OCI-LY7 (cell line): Measurements from ENCODE around the gene VNN1.

Experiments used
- CTCF ChIP-seq: fragments of 200-600 bp; sonication (generic); conservative IDR thresholded peaks from 2 replicates; pipeline ENCODE4 v1.5.1; 2014; ENCODE audit warnings: mild to moderate bottlenecking, antibody characterized with exemption, low read length, moderate library complexity, mixed read lengths
- EZH2phosphoT487 ChIP-seq: fragments of 200-600 bp; sonication (generic); IDR thresholded peaks from 2 replicates; pipeline ENCODE4 v1.6.1; 2018; ENCODE audit warnings: low read depth, borderline replicate concordance, mild to moderate bottlenecking, mixed run types, antibody characterized with exemption, low read length, moderate library complexity, mixed read lengths

GRCh38 chr6:132643547-132643946 lies 70.3 kb downstream of the VNN1 start:
- TF ChIP-seq CTCF (no peak), EZH2phosphoT487 (no peak)
